ENCODE measurements around the gene ING3. TPM values are rescaled to one million over a fixed set of nuclear protein-coding genes. Genes with fewer than 3 reads are reported as not detected.

The ING3 gene
- 19.4 and 19.7 TPM in 2 replicates for polyA plus RNA-seq
- polyA minus RNA-seq, result 31.9 and 41.9 TPM in 2 replicates

DNA sequence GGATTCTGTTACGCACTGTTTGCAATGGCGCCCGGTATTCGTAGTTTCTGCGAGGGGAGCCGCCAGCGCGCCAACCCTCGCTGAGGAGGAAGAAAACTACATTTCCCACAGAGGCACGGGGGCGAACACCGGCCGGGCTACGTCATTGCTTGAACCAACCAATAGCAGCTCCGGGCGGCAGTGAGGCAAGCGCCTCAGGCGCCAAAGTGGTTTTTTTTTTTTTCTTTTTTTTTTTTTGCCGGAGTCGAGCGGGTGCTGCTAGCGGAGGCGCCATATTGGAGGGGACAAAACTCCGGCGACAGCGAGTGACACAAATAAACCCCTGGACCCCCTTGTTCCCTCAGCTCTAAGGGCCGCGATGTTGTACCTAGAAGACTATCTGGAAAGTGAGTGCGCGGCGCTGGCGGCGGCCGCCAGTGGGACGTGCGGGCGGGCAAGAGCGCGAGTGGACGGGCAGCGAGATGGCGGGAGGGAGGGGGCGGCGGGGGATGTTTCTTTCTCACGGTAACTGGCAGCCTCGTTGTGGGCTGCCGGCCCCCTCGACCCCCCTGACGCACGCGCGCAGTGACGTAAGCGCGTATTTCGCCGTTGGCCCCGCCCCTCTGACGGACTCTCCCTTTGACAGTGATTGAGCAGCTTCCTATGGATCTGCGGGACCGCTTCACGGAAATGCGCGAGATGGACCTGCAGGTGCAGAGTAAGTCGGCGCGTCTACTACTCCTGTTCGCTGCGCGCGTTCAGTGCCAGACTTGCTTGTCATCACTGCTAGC, at the start of gene ING3:
TSS of gene ING3 (plus strand) at position 239 of the 770 bp plus-strand sequence. CDS start at position 359, 120 bp downstream.
- Histone ChIP-seq H3K9ac (ENCODE audit: low read length) (peak within 1 kb of the TSS; percentile 91), H3K36me3 (ENCODE audit: insufficient read depth, low read length) (peaks cover 7% of the 10 kb centered on the region), H3K9me2 (ENCODE audit: insufficient read depth, low read length) (no peaks in the 10 kb centered on the region), H3K27me3 (ENCODE audit: insufficient read depth, low read depth, low read length) (no peaks in the 10 kb centered on the region), H3K9me3 (ENCODE audit: low read length) (no peaks in the 10 kb centered on the region), H3K4me3 (ENCODE audit: low read length) (peak within 1 kb of the TSS; percentile 86), H2AFZ (ENCODE audit: low read depth, low read length) (peak within 1 kb of the TSS; percentile 84), H3K27ac (ENCODE audit: low read length) (peak within 1 kb of the TSS; percentile 96), H4K20me1 (ENCODE audit: insufficient read depth) (no peaks in the 10 kb centered on the region), H3F3A (ENCODE audit: insufficient read depth, low read length, poor library complexity, severe bottlenecking) (no peaks in the 10 kb centered on the region), H3K4me2 (ENCODE audit: low read length) (peak within 1 kb of the TSS; percentile 93), H3K79me2 (replicated peaks; ENCODE audit: insufficient read depth, low read length) (peaks cover 25% of the 10 kb centered on the region)
- TF ChIP-seq POLR2AphosphoS5 (IDR thresholded peaks at IDR 0.05) (peak; percentile 72), EZH2 (IDR thresholded peaks at IDR 0.05; ENCODE audit: borderline replicate concordance, insufficient read depth, low read length, poor library complexity, severe bottlenecking) (no peak), RAD21 (conservative IDR thresholded peaks at IDR 0.05) (peak; percentile 55), EP300 (conservative IDR thresholded peaks at IDR 0.05; ENCODE audit: poor library complexity, severe bottlenecking) (peak; percentile 77), SMC3 (conservative IDR thresholded peaks at IDR 0.05; ENCODE audit: poor library complexity) (peak; percentile 49), TAF1 (IDR thresholded peaks at IDR 0.05; ENCODE audit: low read depth) (peak; percentile 60), CTCF (IDR thresholded peaks at IDR 0.05; ENCODE audit: poor library complexity, severe bottlenecking) (peak; percentile 13), MXI1 (conservative IDR thresholded peaks at IDR 0.05; ENCODE audit: poor library complexity, severe bottlenecking) (no peak)
- TF ChIP-seq, protein P1, sequence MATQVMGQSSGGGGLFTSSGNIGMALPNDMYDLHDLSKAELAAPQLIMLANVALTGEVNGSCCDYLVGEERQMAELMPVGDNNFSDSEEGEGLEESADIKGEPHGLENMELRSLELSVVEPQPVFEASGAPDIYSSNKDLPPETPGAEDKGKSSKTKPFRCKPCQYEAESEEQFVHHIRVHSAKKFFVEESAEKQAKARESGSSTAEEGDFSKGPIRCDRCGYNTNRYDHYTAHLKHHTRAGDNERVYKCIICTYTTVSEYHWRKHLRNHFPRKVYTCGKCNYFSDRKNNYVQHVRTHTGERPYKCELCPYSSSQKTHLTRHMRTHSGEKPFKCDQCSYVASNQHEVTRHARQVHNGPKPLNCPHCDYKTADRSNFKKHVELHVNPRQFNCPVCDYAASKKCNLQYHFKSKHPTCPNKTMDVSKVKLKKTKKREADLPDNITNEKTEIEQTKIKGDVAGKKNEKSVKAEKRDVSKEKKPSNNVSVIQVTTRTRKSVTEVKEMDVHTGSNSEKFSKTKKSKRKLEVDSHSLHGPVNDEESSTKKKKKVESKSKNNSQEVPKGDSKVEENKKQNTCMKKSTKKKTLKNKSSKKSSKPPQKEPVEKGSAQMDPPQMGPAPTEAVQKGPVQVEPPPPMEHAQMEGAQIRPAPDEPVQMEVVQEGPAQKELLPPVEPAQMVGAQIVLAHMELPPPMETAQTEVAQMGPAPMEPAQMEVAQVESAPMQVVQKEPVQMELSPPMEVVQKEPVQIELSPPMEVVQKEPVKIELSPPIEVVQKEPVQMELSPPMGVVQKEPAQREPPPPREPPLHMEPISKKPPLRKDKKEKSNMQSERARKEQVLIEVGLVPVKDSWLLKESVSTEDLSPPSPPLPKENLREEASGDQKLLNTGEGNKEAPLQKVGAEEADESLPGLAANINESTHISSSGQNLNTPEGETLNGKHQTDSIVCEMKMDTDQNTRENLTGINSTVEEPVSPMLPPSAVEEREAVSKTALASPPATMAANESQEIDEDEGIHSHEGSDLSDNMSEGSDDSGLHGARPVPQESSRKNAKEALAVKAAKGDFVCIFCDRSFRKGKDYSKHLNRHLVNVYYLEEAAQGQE (IDR thresholded peaks at IDR 0.05; ENCODE audit: borderline replicate concordance), result peak; percentile 89

GRCh38 chr7:120915314-120916105, 35.1 kb upstream of the ING3 start:
- no peaks in the 10 kb centered on the region for H3K27me3 ChIP-seq (ENCODE audit: insufficient read depth, low read depth, low read length)
- no peaks in the 10 kb centered on the region for H3K9me2 ChIP-seq (ENCODE audit: insufficient read depth, low read length)
- H3K79me2 ChIP-seq (replicated peaks; ENCODE audit: insufficient read depth, low read length), result no peaks in the 10 kb centered on the region
- no peaks in the 10 kb centered on the region for H3K36me3 ChIP-seq (ENCODE audit: insufficient read depth, low read length)
- no peaks in the 10 kb centered on the region for H4K20me1 ChIP-seq (ENCODE audit: insufficient read depth)
- H3K4me2 ChIP-seq (ENCODE audit: low read length), result no peak overlapping the region
- no peak overlapping the region for H2AFZ ChIP-seq (ENCODE audit: low read depth, low read length)
- no peak overlapping the region for H3K9ac ChIP-seq (ENCODE audit: low read length)
- H3F3A ChIP-seq (ENCODE audit: insufficient read depth, low read length, poor library complexity, severe bottlenecking), result no peaks in the 10 kb centered on the region
- TF ChIP-seq EZH2 (IDR thresholded peaks at IDR 0.05; ENCODE audit: borderline replicate concordance, insufficient read depth, low read length, poor library complexity, severe bottlenecking) (no peak), SMC3 (conservative IDR thresholded peaks at IDR 0.05; ENCODE audit: poor library complexity) (no peak), TAF1 (IDR thresholded peaks at IDR 0.05; ENCODE audit: low read depth) (no peak), EP300 (conservative IDR thresholded peaks at IDR 0.05; ENCODE audit: poor library complexity, severe bottlenecking) (no peak), MXI1 (conservative IDR thresholded peaks at IDR 0.05; ENCODE audit: poor library complexity, severe bottlenecking) (no peak), RAD21 (conservative IDR thresholded peaks at IDR 0.05) (no peak), POLR2AphosphoS5 (IDR thresholded peaks at IDR 0.05) (no peak)
- TF ChIP-seq, protein P1 (IDR thresholded peaks at IDR 0.05; ENCODE audit: borderline replicate concordance), result no peak
- H3K9me3 ChIP-seq (ENCODE audit: low read length), result no peaks in the 10 kb centered on the region
- H3K27ac ChIP-seq (ENCODE audit: low read length), result no peak overlapping the region
- H3K4me3 ChIP-seq (ENCODE audit: low read length), result no peak overlapping the region

All from neural cell (in vitro differentiated cells).